Activated CD4-positive, alpha-beta T cell treated with anti-CD3 and anti-CD28 coated beads, Interleukin-2, amount 10 ng/mL, durations not matched to agents 24 days and 14 days (primary cell): ENCODE measurements around the gene CCDC110. TPM values are rescaled to one million over a fixed set of nuclear protein-coding genes. Genes with fewer than 3 reads are reported as not detected.

Source experiments
- DNase-seq: peaks from one replicate; pipeline ENCODE4 v3.0.0; 2022
- H3K27ac Mint-ChIP-seq: one replicate; pipeline ENCODE4 v1.8.0; 2022; ENCODE audit warnings: mild to moderate bottlenecking, mixed read lengths
- H3K27me3 Mint-ChIP-seq: one replicate; pipeline ENCODE4 v1.8.0; 2022; ENCODE audit warnings: mixed read lengths
- H3K36me3 Mint-ChIP-seq: one replicate; pipeline ENCODE4 v1.8.0; 2022; ENCODE audit warnings: low read depth, mild to moderate bottlenecking, mixed read lengths
- H3K4me1 Mint-ChIP-seq: one replicate; pipeline ENCODE4 v1.8.0; 2021; ENCODE audit warnings: mixed read lengths
- H3K4me3 Mint-ChIP-seq: one replicate; pipeline ENCODE4 v1.8.0; 2022; ENCODE audit warnings: mild to moderate bottlenecking, moderate library complexity, mixed read lengths
- H3K9me3 Mint-ChIP-seq: one replicate; pipeline ENCODE4 v1.8.0; 2021; ENCODE audit warnings: mixed read lengths
- intact Hi-C: fragments of 100-400 bp; cut with micrococcal nuclease; formaldehyde crosslinking; loops from one replicate; pipeline ENCODE4 v1.15.1; 2023
- total RNA-seq: library from RNA; stranded (reverse); gene quantifications from 2 replicates; pipeline ENCODE4 v1.2.3, GENCODE V29; 2022

CCDC110 gene
- total RNA-seq, 1 donor from 2014 or later, result not detected

DNA sequence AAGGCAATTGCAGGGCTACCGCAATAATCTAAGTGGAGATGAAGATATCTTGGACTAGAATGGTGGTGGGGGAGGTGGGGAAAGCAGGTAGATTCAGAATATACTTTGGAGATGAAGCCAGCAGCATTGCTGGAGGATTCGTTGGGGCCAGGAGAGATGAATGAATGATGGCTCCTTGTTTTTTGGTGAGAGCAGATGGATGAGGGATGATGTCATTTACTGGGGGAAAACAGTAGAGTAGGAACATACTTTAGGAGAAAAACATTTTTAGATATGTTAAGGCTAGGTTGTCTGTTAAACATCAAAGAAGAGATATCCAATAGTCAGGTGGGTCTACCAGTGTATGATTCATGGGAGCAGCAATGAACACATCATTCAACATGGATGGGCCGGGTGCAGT lies 5.8 kb downstream of the CCDC110 start:
- DNase-seq, result no peak
- intact Hi-C loops, result no loop called here
- H3K36me3 Mint-ChIP-seq, result no peaks in the 10 kb centered on the region
- H3K27ac Mint-ChIP-seq, result no peak overlapping the region
- no peak overlapping the region for H3K4me3 Mint-ChIP-seq
- peaks cover 56% of the 10 kb centered on the region for H3K27me3 Mint-ChIP-seq
- H3K4me1 Mint-ChIP-seq, result peaks cover 5% of the 10 kb centered on the region
- H3K9me3 Mint-ChIP-seq, result no peaks in the 10 kb centered on the region

DNA sequence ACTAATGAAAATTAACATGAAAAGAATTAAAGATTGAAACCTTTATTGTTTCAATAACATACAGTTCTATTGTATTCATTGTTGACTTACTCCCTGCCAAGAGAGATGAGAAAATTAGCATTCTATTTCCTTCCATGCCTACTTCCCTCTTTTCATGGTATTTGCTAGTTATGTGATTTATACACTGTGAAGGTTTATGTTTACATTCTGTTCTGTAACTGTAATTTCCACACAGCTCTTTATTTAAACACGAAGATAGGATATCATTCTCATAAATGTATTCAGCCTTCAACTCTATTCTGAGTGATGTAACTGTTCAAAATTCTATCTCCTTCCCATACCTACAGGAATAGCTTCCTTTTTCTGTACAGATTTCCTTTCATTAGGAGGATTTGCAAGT lies 6.6 kb downstream of the CCDC110 start:
- no peaks in the 10 kb centered on the region for H3K9me3 Mint-ChIP-seq

DNA sequence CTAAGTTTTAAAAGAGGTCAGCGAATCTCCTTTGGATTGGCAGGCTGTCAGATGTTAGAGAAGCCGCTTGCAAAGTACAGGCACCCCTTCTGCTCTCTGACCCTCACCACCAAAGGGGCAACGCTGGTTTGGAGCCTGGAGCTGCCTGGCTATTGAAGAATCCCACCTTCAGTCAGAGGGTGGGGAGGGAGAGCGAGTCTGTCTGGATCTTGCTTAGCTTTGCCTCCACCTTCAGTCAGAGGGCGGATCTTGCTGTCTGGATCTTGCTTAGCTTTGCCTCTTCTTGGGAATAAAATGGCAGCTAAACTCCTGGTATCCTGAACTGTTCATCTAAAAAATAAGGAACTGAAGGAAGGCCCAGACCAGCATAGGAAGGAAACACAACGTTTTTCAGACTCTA lies 7.3 kb downstream of the CCDC110 start:
- peaks cover 53% of the 10 kb centered on the region for H3K27me3 Mint-ChIP-seq
- intact Hi-C loops, result no loop called here
- H3K36me3 Mint-ChIP-seq, result no peaks in the 10 kb centered on the region
- DNase-seq, result no peak
- H3K9me3 Mint-ChIP-seq, result no peaks in the 10 kb centered on the region
- H3K27ac Mint-ChIP-seq, result no peak overlapping the region
- no peaks in the 10 kb centered on the region for H3K4me1 Mint-ChIP-seq
- H3K4me3 Mint-ChIP-seq, result no peak overlapping the region

More for the DNA sequence above, 6.6 kb downstream of the CCDC110 start:
- intact Hi-C loops, result no loop called here
- no peak for DNase-seq
- H3K36me3 Mint-ChIP-seq, result no peaks in the 10 kb centered on the region
- H3K4me1 Mint-ChIP-seq, result no peaks in the 10 kb centered on the region
- no peak overlapping the region for H3K4me3 Mint-ChIP-seq
- H3K27me3 Mint-ChIP-seq, result peaks cover 54% of the 10 kb centered on the region
- H3K27ac Mint-ChIP-seq, result no peak overlapping the region

DNA sequence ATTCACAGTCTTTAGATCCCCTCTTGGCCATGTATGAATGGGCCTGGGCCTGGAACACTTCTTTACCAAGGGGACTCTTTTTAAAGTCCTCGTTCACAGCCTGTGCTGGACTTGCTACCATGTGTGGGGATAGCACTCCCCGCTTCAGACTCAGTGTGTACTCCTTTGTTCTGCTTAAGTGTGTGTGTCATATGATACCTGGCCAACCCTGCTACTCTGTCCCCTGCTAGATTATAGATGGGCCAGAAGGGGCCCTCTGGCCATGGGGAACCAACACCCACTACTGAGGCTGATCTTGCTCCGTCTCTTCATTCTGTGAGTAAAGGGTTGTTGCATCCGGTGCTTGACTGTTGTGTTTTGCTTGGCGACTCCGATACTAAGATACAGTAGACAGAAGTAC lies 8.0 kb downstream of the CCDC110 start:
- Mint-ChIP-seq H3K36me3 (no peaks in the 10 kb centered on the region), H3K4me1 (no peaks in the 10 kb centered on the region), H3K27ac (no peak overlapping the region), H3K9me3 (no peaks in the 10 kb centered on the region), H3K27me3 (peaks cover 52% of the 10 kb centered on the region), H3K4me3 (no peak overlapping the region)
- DNase-seq, result no peak
- intact Hi-C loops, result no loop called here

DNA sequence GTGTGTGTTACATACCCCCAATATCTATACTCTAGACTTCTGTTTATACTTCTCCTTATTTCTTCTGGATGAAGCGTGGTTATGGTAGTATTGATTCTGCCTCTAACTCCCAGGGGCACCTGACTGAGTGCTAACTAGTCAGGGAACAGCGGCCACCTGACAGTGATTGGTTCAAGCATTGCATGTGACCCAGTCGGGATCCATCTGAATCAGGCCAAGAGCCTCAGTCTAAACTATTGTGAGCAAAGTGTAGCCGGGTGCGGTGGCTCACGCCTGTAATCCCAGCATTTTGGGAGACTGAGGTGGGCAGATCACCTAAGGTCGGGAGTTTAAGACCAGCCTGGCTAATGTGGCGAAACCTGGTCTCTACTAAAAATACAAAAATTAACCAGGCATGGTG lies 10.0 kb downstream of the CCDC110 start:
- H3K9me3 Mint-ChIP-seq, result no peaks in the 10 kb centered on the region
- H3K27ac Mint-ChIP-seq, result no peak overlapping the region
- H3K36me3 Mint-ChIP-seq, result no peaks in the 10 kb centered on the region
- H3K4me3 Mint-ChIP-seq, result no peak overlapping the region
- intact Hi-C loops, result no loop called here
- no peaks in the 10 kb centered on the region for H3K4me1 Mint-ChIP-seq
- peaks cover 44% of the 10 kb centered on the region for H3K27me3 Mint-ChIP-seq
- DNase-seq, result no peak

DNA sequence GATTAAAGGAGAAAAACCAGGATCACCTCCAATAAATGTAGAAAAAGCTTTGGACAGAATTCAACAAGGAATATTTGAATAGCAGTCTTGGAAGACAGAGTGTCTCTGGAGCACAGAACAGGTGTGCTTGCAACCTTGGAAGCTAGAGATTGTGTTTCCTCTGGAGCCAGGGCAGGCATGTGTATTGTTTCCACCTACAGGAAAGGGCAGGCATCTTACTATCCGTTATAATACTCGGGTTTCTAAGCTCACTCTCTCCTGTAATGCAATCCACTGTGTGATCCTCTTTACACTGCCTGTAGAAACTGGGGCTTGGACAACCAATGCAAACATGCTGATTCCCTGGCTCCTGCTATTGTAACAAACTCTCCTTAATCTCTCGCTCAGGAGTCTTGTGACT lies 14.4 kb downstream of the CCDC110 start:
- Mint-ChIP-seq H3K4me3 (no peak overlapping the region), H3K27me3 (peaks cover 29% of the 10 kb centered on the region), H3K4me1 (no peaks in the 10 kb centered on the region), H3K36me3 (no peaks in the 10 kb centered on the region), H3K9me3 (no peaks in the 10 kb centered on the region), H3K27ac (no peak overlapping the region)
- intact Hi-C loops, result no loop called here
- no peak for DNase-seq

DNA sequence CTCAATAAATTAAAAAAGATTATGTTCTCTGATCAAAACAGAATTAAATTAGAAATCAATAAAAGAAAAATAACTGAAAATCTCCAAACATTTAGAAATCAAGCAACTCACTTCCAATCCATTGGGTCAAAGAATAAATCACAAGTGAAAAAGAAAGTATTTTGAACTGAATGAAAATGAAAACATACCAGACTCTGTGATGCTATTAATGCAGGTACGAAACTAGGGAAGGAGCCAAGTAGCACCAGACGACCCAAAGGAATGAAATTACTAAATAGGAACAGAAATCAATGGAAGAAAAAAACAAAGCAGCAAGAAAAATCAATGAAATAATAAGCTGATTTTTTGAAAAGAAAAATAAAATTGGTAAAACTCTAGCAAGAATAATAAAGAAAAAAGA lies 15.4 kb downstream of the CCDC110 start:
- no peaks in the 10 kb centered on the region for H3K9me3 Mint-ChIP-seq
- no peaks in the 10 kb centered on the region for H3K4me1 Mint-ChIP-seq
- no peaks in the 10 kb centered on the region for H3K36me3 Mint-ChIP-seq
- intact Hi-C loops, result no loop called here
- no peak for DNase-seq
- H3K27ac Mint-ChIP-seq, result no peak overlapping the region
- peaks cover 29% of the 10 kb centered on the region for H3K27me3 Mint-ChIP-seq
- no peak overlapping the region for H3K4me3 Mint-ChIP-seq

DNA sequence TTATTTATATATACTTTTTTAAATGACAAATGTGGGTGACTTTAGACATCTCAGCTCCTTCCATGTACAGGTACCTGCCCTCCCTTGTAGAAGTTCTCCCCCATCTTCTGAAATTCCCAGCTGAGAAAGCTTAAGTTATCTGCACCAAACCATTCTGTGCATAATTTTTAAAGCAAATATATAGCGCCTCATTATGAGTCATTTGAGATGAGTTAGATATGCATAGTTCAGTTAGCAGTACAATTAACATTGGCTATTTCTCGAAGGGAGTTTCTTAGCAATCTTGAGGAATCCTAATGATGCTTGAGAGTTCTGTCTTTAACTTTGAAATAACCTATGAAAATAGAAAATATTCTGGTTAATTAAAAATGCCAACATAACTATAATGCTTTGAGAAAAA lies 26.3 kb downstream of the CCDC110 start:
- intact Hi-C loops, result no loop called here
- no peaks in the 10 kb centered on the region for H3K9me3 Mint-ChIP-seq
- no peak overlapping the region for H3K4me3 Mint-ChIP-seq
- DNase-seq, result no peak
- no peak overlapping the region for H3K27ac Mint-ChIP-seq
- H3K4me1 Mint-ChIP-seq, result no peaks in the 10 kb centered on the region
- H3K36me3 Mint-ChIP-seq, result no peaks in the 10 kb centered on the region
- peaks cover 3% of the 10 kb centered on the region for H3K27me3 Mint-ChIP-seq

DNA sequence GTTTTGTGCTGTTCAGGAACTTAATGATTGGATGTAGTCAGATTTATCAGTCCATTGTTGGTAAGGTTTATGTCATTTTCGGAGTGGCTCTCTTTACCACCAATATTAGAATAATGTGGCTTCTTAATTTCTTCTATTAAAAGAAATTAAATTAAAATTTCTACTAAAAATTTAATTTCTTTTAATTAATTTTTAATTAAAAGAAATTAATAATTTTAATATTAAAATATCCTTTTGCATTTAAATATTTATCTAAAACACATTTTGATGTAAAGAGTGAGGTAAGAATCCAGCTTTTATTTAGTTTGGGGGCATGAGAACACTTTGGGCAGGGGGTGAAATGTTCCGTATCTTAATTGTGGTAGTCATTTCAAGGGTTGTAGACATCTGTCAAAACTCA lies 30.1 kb downstream of the CCDC110 start:
- H3K27me3 Mint-ChIP-seq, result peaks cover 6% of the 10 kb centered on the region
- H3K27ac Mint-ChIP-seq, result no peak overlapping the region
- no peaks in the 10 kb centered on the region for H3K4me1 Mint-ChIP-seq
- intact Hi-C loops, result no loop called here
- no peaks in the 10 kb centered on the region for H3K9me3 Mint-ChIP-seq
- H3K36me3 Mint-ChIP-seq, result no peaks in the 10 kb centered on the region
- DNase-seq, result no peak
- no peak overlapping the region for H3K4me3 Mint-ChIP-seq

DNA sequence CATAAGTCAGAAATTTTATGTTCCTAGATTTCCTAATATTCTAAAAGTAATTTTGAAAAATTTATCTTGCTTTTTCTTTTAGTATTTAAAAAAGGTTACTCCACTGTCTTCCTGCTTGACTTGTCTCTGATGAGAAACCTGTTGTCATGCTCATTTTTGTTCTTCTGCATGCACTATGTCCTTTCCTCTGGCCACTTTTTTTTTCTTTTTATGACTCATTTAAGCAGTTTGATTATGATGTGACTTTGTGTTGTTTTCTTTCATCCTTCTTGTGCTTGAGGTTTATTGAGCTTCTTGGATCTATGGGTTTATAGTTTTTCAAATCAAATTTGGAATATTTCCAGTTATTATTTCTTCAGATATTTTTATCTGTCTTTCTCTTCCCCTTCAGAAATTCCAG lies 33.7 kb downstream of the CCDC110 start:
- no peaks in the 10 kb centered on the region for H3K4me1 Mint-ChIP-seq
- intact Hi-C loops, result no loop called here
- H3K27me3 Mint-ChIP-seq, result peaks cover 11% of the 10 kb centered on the region
- no peak for DNase-seq
- H3K9me3 Mint-ChIP-seq, result no peaks in the 10 kb centered on the region
- H3K36me3 Mint-ChIP-seq, result no peaks in the 10 kb centered on the region
- H3K4me3 Mint-ChIP-seq, result no peak overlapping the region
- no peak overlapping the region for H3K27ac Mint-ChIP-seq

DNA sequence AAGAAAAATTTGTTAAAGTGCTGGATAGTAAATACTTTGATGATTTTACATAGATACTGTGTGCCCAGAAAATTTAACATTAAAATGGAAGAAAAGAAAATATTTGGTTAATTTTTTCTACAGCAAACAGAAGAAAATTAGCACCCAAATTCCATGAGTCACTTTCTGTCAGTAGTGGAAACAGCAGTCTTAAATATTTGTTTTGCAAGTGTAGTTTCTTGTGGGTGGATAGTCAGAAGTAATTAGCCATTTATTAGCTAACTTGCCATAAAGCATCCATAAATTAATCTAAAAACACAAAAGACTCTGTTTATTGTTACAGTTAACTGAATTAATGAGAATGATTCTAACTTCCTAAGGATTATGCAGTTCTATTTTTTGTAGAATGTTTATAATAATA lies 36.1 kb downstream of the CCDC110 start:
- Mint-ChIP-seq H3K27me3 (peaks cover 15% of the 10 kb centered on the region), H3K4me3 (no peak overlapping the region), H3K36me3 (no peaks in the 10 kb centered on the region), H3K4me1 (no peaks in the 10 kb centered on the region), H3K9me3 (no peaks in the 10 kb centered on the region), H3K27ac (no peak overlapping the region)
- intact Hi-C loops, result no loop called here
- no peak for DNase-seq

DNA sequence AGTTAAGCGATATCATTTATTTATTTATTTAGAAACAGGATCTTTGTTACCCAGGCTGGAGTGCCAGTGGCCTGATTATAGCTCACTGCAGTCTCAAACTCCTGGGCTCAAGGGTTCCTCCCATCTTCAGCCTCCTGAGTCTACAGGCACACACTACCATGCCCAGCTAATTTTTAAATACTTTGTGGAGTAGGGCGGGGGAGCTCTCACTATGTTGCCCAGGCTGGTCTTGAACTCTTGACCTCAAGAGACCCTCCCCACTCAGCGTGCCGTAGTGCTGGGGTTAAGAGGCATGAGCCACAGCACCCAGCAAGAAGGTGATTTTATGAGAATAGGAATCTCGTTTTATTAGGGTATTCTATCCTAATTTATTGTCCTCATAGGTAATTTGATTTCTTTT lies 41.9 kb downstream of the CCDC110 start:
- no peak overlapping the region for H3K27ac Mint-ChIP-seq
- peaks cover 20% of the 10 kb centered on the region for H3K27me3 Mint-ChIP-seq
- no peaks in the 10 kb centered on the region for H3K9me3 Mint-ChIP-seq
- no peaks in the 10 kb centered on the region for H3K36me3 Mint-ChIP-seq
- intact Hi-C loops, result no loop called here
- no peak for DNase-seq
- no peak overlapping the region for H3K4me3 Mint-ChIP-seq
- peaks cover 9% of the 10 kb centered on the region for H3K4me1 Mint-ChIP-seq

DNA sequence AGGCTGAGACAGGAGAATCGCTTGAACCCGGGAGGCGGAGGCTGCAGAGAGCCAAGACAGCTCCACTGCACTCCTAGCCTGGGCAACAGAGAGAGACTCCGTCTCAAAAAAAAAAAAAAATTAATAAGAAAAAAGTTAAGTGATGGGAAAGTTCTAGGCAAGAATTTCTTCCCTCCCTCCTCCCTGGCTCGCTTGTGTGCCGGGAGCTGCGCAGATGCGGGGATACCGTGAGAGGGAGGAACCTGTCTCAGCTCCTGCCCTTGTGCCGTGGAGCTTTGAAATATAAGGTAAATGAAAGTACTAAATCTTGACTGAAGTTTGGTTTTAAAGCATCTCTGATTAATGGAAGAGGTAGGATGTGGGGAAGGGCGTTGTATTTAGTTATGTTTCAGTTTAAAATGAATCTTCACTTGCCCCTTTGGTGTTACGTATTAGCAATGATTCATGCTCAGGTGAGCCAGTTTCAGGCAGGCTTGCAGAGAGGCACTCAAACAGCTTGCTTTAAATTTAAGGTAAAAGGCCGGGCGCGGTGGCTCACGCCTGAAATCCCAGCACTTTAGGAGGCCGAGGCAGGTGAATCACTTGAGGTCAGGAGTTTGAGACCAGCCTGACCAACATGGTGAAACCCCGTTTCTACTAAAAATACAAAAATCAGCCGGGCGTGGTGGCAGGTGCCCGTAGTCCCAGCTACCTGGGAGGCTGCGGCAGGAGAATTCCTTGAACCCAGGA lies 44.4 kb downstream of the CCDC110 start:
- H3K4me3 Mint-ChIP-seq, result peak overlapping the region; percentile 33
- H3K27ac Mint-ChIP-seq, result peak overlapping the region; percentile 40
- intact Hi-C loops, result no loop called here
- DNase-seq, result no peak
- peaks cover 4% of the 10 kb centered on the region for H3K36me3 Mint-ChIP-seq
- H3K4me1 Mint-ChIP-seq, result peaks cover 20% of the 10 kb centered on the region
- peaks cover 20% of the 10 kb centered on the region for H3K27me3 Mint-ChIP-seq
- H3K9me3 Mint-ChIP-seq, result no peaks in the 10 kb centered on the region

DNA sequence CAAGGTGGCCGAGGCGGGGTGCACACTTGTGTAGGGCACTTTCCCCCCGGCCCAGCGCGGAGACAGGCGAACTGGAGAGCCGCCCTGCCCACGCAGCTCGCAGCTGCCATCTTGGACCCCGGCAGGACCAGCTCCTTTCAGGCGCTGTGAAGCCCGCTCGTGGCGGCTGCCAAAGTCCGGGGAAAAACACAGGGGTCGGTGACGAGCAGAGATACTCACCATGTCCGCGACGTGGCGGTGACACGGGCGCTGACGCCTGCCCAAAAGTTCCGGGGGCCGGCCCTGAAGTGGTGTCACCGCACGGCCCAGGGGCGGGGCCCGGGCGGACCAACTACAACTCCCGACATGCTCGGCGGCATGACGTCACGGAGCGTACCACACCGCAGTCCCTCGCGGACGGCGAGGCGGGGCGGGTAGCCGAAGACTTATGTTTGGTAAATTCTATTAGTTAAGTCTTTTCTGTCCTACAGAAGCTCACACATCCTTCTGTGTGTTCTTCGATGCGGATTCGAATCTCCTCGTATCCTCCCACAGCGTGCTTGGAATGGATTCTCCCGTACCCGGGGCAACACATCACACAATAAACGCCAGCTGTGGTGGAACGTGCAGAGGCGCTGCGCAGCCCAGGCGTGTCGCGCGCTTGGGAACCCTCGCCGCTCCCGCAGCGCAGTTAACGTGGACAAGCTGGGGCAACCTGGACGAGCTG lies 45.7 kb downstream of the CCDC110 start, which contains the start of gene UFSP2:
TSS of gene UFSP2 (minus strand) at position 318 of the 706 bp plus-strand sequence. CDS start at position 222, 96 bp downstream.
- peaks cover 14% of the 10 kb centered on the region for H3K27me3 Mint-ChIP-seq
- peak within 1 kb of the TSS; percentile 98 for H3K27ac Mint-ChIP-seq
- no peaks in the 10 kb centered on the region for H3K9me3 Mint-ChIP-seq
- intact Hi-C loops, result loop anchor here (1.0 to 2.0 kb wide), 4 partner anchors 29 to 1921 kb away; partner anchors contain the start of genes ANKRD37, CCDC110 and CFAP97
- DNase-seq, result peak; percentile 97
- H3K4me3 Mint-ChIP-seq, result peak within 1 kb of the TSS; percentile 87
- H3K36me3 Mint-ChIP-seq, result peaks cover 14% of the 10 kb centered on the region
- peaks cover 24% of the 10 kb centered on the region for H3K4me1 Mint-ChIP-seq
